Stimulated activated CD4-positive, alpha-beta T cell treated with anti-CD3 and anti-CD28 coated beads, TNF-alpha, amount 100 ng/mL, for 4 hours (primary cell): ENCODE results near the gene MAEA.
A peak's percentile ranks its signal among the peaks of the same experiment; 100 is the strongest.

Experiments
- DNase-seq, 3 experiments: peaks; one replicate each; pipeline ENCODE4 v3.0.0-alpha.2; 2020; ENCODE audit warnings: low read depth in 3 of 3

Gene MAEA

DNA sequence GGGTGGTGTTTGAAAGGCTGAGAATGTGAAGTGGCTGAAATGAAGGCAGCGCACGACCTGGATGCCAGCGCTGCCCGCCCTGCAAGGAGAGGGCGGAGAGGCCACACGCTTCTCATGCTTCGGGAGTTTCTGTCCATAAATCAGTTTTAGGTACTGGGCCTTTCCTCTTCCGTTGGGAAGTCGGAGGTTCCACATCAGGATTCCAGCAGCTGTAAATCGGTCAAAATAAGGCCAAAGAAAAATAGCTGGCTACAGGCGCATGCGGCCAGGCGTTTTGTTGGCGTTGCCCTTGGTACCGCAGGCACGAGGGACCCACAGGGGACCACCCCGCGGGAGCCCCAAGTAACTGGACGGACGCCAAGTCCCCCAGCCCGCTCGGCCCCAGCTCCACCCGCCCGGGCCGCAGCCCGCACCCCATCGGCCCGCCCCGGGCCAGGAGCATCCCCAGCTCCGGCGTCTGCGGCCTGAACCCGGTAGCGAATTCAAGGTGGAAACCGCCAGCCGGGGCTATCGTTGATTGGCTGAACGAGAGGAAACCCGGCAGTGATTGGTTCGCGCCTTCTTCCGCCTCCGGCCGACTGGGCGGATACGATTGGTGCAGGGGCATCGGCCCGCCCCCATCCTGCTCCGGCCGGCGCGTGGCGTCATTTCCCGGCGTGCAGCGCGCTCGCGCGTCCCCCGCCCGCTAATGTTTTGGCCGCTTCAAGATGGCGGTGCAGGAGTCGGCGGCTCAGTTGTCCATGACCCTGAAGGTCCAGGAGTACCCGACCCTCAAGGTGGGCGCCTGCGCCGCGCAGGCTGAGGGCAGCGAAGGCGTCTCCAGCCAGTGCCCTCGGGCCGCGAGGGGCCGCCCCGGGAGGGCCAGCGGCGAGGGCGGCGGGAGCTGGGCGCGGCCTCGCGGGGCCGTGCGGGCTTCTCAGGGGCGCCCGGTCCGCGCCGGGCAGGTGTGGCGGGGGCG is at the start of gene MAEA:
Gene MAEA (plus strand): TSS at position 685 of the 958 bp plus-strand sequence. CDS start 23 bp downstream, at position 708.
- DNase-seq = peak; percentile 90 to 95 (median 93)

DNA sequence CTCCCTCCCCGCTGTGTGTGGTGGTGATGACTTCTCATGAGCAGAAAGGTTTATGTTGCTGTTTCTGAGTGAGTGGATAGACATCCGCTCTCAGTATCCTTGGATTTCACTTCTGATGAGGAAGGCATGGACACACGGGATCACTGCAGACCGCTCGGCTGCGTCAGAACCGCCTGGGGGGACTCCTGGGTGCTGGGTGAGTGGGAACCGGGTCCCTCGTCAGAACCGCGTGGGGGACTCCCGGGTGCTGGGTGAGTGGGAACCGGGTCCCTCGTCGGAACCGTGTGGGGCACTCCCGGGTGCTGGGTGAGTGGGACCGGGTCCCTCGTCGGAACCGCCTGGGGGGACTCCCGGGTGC is 49.8 kb upstream of the MAEA start:
- no peak for DNase-seq

DNA sequence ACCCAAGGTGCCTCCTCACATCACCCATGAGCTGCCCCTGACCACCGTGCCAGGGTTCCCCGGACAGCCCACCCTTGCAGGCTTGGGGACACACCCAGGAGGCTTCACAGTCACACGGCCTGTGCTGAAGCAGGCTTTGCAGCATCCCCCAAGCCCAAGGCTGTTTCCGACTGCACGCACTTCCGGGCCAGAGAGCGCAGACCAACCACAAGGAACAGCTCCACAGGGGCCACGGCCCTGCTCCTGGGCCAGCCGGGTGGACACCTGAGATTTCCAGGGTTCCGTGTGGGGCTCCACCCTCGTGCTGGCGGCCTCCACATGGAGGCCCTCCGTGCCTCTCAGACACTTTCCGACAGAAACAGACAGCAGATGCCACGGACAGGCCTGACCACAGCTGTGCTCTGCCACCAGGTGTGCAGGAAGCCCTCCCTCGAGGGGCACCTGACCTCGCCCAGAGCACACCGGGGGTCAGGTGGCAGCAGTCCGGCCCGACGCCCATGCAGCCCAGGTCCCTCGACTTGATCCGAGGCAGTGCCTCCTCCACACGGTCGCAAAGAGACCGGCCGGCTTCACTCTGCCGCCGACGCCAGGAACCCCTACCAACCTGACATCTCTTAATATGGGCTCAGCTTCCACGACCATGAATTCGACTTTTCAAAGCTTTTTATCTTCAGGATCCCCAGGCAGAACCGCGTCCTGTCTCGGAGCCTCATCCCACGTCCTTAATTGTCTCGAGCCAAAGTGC is 48.8 kb upstream of the MAEA start:
- no peak for DNase-seq

DNA sequence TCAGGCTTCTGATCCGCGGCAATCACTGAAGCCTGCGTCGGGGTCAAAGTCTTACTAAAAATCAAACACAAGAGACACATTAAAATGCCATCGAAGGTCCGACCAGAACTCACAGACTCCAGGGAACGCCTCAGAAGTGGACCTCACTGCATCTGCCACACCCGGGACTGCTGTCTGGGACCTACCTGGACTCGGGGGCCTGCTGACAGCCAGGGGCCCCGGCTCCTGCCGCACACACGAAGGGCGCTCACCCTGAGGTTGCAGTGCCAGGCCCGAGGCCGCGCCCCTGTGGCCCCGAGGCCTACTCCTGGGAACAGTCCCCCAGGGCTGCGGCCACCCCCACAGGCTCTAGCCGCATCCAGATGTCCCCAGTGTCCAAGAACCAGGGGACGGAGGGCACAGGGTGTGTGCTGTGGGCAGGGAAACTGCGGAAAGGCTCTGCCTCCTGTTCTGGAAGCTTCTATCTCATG is 48.2 kb upstream of the MAEA start:
- DNase-seq = no peak

- DNase-seq = no peak
Measured at GRCh38 chr4:1241936-1242505, 47.7 kb upstream of the MAEA start.

DNA sequence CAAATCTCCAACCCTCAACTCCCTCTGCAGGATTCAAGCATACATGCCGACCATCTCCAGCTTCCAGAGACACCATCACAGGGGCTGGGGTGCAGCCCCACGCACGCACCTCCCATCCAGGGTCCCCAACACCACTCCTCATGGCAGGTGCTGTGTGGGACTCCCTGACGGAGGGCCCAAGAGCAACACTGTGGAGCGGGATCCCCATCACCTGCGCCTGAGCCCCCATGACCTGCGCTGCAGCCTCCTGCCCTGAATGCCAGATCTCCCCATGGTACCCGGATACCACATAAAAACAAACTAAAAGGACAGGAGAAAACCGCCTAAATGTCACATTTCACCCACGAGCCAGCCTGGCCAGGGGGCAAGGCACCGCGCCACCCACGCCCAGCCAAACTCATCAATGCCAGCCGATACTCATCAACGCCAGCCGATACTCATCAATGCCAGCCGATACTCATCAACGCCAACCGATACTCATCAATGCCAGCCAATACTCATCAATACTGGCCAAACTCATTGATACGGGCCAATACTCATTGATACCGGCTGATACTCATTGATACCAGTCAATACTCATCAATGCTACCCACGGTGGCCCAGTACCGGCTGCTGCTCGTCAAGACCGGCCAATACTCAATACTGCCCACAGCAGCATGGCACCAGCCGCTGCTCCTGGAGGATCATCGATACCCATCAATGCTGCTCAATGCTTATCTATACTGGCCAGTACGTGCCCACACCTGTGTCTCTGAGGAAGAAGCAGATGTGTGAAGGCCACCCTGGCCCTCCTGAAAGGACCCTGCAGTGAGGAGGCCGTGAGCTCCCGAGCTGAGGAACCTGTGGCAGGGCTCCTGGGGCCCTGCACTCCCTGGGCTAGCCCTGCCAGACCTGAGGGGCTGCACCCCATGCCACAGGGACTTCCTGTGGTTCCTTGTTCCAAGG is 46.9 kb upstream of the MAEA start:
- no peak for DNase-seq

DNA sequence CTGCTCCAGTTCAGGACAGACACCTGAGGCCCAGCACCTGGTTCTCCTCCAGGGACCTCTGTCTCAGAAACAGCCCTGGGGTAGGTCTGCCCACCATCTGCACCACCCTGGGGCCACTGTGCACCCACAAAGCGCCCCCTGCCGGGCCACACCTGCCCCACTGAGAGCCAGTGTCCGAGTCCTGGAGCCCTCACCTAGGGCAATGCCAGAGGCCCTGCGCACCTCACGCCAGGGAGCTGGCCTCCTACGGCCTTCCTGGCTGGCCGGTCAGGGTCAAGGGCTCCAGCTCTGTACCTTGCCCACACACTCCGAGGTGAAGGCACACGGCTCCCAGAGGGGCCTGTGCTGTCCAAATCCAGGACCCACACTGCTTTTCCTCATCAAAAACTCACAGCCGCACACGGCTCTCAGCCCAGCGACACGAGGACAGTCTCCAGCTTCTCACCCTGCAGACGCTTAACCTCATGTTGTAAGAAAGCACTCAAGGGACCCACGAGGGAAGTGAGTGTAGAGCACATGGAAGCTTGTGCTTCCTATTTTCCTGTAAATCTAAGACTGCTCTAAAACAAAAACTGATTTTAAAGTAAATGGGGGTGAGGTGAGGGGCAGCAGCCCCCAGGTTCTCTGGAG is 46.1 kb upstream of the MAEA start:
- no peak for DNase-seq

DNA sequence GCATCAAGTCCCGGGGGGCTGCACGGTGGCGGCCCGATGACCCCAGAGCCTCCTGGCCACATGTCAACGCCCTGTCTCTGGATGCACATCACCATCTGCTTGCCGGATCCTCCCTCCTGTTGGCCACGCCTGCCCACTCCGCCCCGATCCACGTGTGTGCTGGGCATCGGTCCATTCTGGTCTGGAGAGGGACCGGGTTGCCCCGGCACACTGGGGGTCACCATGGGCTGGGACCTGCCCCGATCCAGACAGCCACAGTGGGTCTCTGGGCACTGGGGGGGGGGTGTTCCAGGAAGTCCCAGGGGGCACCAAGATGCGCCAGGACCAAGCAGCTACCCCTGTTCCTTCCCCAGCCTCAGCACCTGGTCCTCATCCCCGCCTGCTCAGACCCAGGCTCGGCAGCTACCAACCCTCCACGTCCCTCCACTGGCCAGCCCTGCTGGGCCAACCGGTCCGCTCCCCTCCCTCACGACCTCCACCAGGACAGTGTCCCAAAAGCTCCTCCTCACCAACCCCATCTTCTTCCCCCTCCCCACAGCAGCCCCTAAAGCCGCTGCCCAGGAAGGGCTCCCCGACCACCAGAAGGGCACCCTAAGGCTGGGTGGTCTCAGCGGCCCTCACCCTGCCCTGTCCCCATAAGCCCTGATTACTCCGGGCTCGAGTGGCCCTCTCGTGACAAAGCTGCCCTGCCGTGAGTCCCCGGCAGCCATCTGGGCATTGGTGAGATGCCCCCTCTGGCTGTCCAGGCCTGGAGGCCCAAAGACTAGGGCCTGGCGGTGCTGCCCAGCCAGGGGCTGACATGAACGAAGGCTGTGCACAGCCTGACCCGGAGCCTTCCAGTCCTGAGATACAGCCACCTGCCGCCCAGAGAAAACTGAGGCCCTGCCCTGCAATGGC is 45.4 kb upstream of the MAEA start:
- no peak for DNase-seq

DNA sequence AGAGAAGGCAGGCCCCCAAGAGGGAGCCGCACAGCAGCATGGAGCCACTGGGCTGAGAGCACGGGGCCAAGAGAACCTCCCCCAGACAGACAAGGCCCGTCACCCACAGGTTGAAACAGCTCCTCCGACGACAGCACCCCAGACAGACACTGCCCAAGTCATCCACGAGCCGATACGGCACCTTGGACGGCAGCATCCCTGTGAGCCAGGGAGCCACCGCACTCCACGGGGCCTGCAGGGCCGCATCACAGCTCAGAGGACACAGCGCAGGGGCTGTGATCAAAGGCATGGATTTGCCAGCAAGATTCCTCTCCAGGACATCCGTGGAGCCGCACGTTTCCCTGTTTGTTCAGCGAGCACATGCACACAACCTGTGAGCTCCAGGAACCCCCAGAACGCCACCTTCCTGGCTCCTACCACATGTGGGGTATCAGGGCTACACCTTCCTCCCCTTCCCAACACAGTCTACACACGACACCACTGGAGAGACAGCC is 44.7 kb upstream of the MAEA start:
- DNase-seq = no peak

DNA sequence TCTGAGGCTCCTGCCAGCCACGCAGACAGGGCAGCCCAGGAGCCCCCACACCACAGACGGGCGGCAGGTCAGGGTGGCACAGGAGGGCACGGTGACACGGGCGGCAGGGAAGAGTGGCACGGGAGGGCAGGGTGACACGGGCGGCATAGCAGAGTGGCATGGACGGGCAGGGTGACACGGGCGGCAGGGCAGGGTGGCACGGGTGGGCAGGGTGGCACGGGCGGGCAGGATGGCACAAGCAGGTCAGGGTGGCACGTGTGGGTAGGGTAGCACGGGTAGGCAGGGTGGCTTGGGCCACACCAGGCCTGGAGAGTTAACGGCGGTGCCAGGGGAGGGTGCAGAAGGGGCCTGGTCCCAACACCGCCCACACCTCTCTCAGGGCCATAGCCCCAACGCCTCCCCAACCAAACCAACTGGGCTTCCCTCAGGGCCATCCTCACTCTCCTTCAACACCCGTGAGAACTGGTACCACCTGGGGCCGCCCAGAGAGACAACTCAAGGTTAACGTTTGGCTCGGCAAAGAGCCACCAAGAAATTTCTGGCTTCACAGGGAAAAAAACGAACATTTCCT is 44.1 kb upstream of the MAEA start:
- DNase-seq = no peak

- no peak for DNase-seq
Measured at GRCh38 chr4:1246111-1246881, 43.4 kb upstream of the MAEA start.

- DNase-seq = peak in 1 of 3 experiments; percentile 23
Measured at GRCh38 chr4:1246901-1247863, 42.5 kb upstream of the MAEA start.

- no peak for DNase-seq
Measured at GRCh38 chr4:1247864-1248244, 41.8 kb upstream of the MAEA start.

DNA sequence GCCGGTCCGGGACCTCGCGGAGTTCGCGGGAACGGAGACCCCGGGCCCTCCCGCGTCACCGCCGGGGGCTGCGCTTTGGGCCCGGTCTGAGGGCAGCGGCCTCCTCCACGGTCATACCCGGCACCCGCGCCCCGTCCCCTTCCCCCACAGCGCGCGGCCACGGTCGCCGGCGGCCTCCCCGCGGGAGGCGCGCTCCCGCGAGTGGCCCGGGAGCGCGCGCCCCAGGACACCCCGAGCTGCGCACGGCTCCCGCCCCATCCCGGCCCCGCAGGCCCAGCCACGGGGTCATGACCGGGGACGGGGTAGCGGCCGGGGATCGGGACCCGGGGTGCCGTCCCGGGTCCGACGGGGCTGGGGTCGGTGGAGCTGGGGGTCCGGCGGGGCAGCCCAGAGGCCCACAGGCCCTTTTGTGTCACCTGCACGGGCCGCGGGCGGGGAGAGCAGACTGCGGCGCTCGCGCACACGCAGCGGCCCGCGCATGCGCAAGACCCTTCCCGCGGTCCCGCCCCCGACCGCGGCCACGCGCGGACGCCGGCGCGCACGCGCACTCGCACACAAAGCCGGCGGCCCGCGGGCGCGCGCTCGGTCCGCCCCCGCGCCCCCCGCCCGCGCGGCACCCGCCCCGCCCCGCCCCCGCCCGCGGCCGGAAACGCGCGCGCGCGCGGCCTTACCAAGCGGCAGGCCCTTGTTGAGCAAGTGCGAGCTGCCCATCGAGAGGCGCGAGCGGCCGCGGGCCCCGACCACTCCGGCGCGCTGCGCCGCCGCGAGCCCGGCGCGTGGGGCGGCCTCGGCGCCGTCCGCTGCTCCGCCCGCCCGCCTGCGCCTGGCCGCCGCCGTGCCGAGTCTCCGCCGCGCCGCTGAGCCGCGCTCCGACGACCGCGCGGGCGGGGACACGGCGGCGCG is 41.2 kb upstream of the MAEA start, which contains the start of gene CTBP1:
Gene CTBP1 (minus strand): TSS at position 886 of the 903 bp plus-strand sequence. CDS start 7,799 bp downstream, outside the sequence.
- DNase-seq = peak; percentile 74 to 83 (median 77)

DNA sequence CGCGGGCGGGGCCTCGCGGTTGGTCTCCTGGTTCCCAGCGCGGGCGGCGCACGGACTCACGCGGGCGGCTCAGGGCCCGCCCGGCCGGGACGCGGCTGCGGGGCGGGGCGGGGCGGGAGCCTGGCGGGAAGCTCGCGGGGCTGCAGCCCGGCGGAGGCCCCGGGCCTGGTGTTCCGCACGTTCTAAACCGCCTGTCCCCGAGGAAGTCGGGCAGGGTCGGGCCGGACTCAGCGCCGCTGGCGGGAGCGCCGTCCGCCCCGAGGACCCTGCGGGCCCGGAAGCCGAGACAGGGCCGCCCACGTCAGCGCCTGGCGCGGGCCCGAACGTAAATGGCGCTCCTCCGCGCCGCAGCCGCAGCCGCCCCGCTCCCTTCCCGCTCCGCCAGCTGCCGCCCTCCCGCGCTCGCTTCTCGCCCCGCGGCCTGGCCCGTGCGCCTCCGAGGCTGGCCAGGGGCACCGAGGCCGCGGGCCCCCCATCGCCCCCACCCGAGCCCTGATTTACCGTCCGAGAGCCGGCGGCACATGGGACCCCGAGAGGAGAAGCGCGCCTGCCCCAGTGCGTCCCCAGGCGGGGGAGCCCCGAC is 40.5 kb upstream of the MAEA start:
- DNase-seq = peak; percentile 71 to 78 (median 74)
